IPS-15b (cell line): ENCODE results near the gene ZRANB3.

Source experiments
- H3K27me3 ChIP-seq: one replicate; pipeline ENCODE4 v1.6.1; 2013; ENCODE audit warnings: low read length; ENCODE audit not compliant: control insufficient read depth, insufficient read depth
- H3K36me3 ChIP-seq: one replicate; pipeline ENCODE4 v1.6.1; 2013; ENCODE audit warnings: low read length; ENCODE audit not compliant: control insufficient read depth, insufficient read depth
- H3K4me1 ChIP-seq: one replicate; pipeline ENCODE4 v1.6.1; 2013; ENCODE audit warnings: mild to moderate bottlenecking, low read length; ENCODE audit not compliant: control insufficient read depth, insufficient read depth
- H3K4me3 ChIP-seq: one replicate; pipeline ENCODE4 v1.5.1; 2013; ENCODE audit warnings: low read depth, low read length
- H3K9ac ChIP-seq: one replicate; pipeline ENCODE4 v1.6.1; 2013; ENCODE audit warnings: low read depth, mild to moderate bottlenecking, low read length
- H3K9me3 ChIP-seq: one replicate; pipeline ENCODE4 v1.6.1; 2013; ENCODE audit warnings: mild to moderate bottlenecking, low read length; ENCODE audit not compliant: control insufficient read depth, insufficient read depth

The ZRANB3 gene

GRCh38 chr2:135271006-135271405 is 260.0 kb downstream of the ZRANB3 start:
- no peaks in the 10 kb centered on the region for H3K9me3 ChIP-seq

GRCh38 chr2:135265960-135266490 is 265.0 kb downstream of the ZRANB3 start:
- H3K4me1 ChIP-seq = no peaks in the 10 kb centered on the region
- no peak overlapping the region for H3K9ac ChIP-seq
- no peak overlapping the region for H3K4me3 ChIP-seq
- no peaks in the 10 kb centered on the region for H3K9me3 ChIP-seq
- no peaks in the 10 kb centered on the region for H3K27me3 ChIP-seq
- no peaks in the 10 kb centered on the region for H3K36me3 ChIP-seq

More at GRCh38 chr2:135271006-135271405, 260.0 kb downstream of the ZRANB3 start:
- Histone ChIP-seq H3K4me3 (no peak overlapping the region), H3K27me3 (no peaks in the 10 kb centered on the region), H3K36me3 (no peaks in the 10 kb centered on the region), H3K4me1 (no peaks in the 10 kb centered on the region), H3K9ac (no peak overlapping the region)

GRCh38 chr2:135259123-135259522 is 271.9 kb downstream of the ZRANB3 start:
- Histone ChIP-seq H3K9ac (no peak overlapping the region), H3K36me3 (no peaks in the 10 kb centered on the region), H3K27me3 (no peaks in the 10 kb centered on the region), H3K4me1 (no peaks in the 10 kb centered on the region), H3K9me3 (no peaks in the 10 kb centered on the region), H3K4me3 (no peak overlapping the region)

GRCh38 chr2:135258193-135258592 is 272.8 kb downstream of the ZRANB3 start:
- Histone ChIP-seq H3K36me3 (no peaks in the 10 kb centered on the region), H3K9me3 (no peaks in the 10 kb centered on the region), H3K9ac (no peak overlapping the region), H3K4me3 (no peak overlapping the region), H3K4me1 (peaks cover 4% of the 10 kb centered on the region), H3K27me3 (no peaks in the 10 kb centered on the region)

GRCh38 chr2:135257383-135258090 is 273.5 kb downstream of the ZRANB3 start:
- Histone ChIP-seq H3K9ac (no peak overlapping the region), H3K36me3 (no peaks in the 10 kb centered on the region), H3K4me1 (peaks cover 5% of the 10 kb centered on the region), H3K27me3 (no peaks in the 10 kb centered on the region), H3K4me3 (no peak overlapping the region), H3K9me3 (no peaks in the 10 kb centered on the region)

- no peak overlapping the region for H3K4me3 ChIP-seq
- H3K9me3 ChIP-seq = no peaks in the 10 kb centered on the region
Observed at GRCh38 chr2:135256531-135257260, 274.3 kb downstream of the ZRANB3 start.

GRCh38 chr2:135255208-135255607 is 275.8 kb downstream of the ZRANB3 start:
- Histone ChIP-seq H3K4me1 (peaks cover 5% of the 10 kb centered on the region), H3K4me3 (no peak overlapping the region), H3K36me3 (no peaks in the 10 kb centered on the region), H3K9ac (no peak overlapping the region), H3K9me3 (no peaks in the 10 kb centered on the region), H3K27me3 (no peaks in the 10 kb centered on the region)

More at GRCh38 chr2:135256531-135257260, 274.3 kb downstream of the ZRANB3 start:
- Histone ChIP-seq H3K36me3 (no peaks in the 10 kb centered on the region), H3K9ac (no peak overlapping the region), H3K4me1 (peaks cover 5% of the 10 kb centered on the region), H3K27me3 (no peaks in the 10 kb centered on the region)

GRCh38 chr2:135252805-135253458 is 278.1 kb downstream of the ZRANB3 start:
- Histone ChIP-seq H3K9me3 (no peaks in the 10 kb centered on the region), H3K4me3 (no peak overlapping the region), H3K9ac (peak overlapping the region; percentile 29), H3K27me3 (no peaks in the 10 kb centered on the region), H3K4me1 (peaks cover 5% of the 10 kb centered on the region), H3K36me3 (no peaks in the 10 kb centered on the region)

- Histone ChIP-seq H3K36me3 (no peaks in the 10 kb centered on the region), H3K9me3 (no peaks in the 10 kb centered on the region), H3K9ac (no peak overlapping the region), H3K27me3 (no peaks in the 10 kb centered on the region), H3K4me3 (no peak overlapping the region), H3K4me1 (peaks cover 5% of the 10 kb centered on the region)
Observed at GRCh38 chr2:135248611-135249010, 282.4 kb downstream of the ZRANB3 start.

GRCh38 chr2:135246711-135247270 is 284.2 kb downstream of the ZRANB3 start:
- Histone ChIP-seq H3K4me3 (no peak overlapping the region), H3K9ac (no peak overlapping the region), H3K4me1 (no peaks in the 10 kb centered on the region), H3K27me3 (no peaks in the 10 kb centered on the region), H3K36me3 (no peaks in the 10 kb centered on the region), H3K9me3 (no peaks in the 10 kb centered on the region)

GRCh38 chr2:135245071-135245470 is 285.9 kb downstream of the ZRANB3 start:
- no peaks in the 10 kb centered on the region for H3K27me3 ChIP-seq
- H3K9me3 ChIP-seq = no peaks in the 10 kb centered on the region
- H3K4me1 ChIP-seq = no peaks in the 10 kb centered on the region
- H3K9ac ChIP-seq = no peak overlapping the region
- H3K4me3 ChIP-seq = no peak overlapping the region
- no peaks in the 10 kb centered on the region for H3K36me3 ChIP-seq
